ENCODE results near the gene NRL.

Gene NRL

GRCh38 chr14:24065408-24065807 lies 49.3 kb downstream of the NRL start:
- no peak for DNase-seq

GRCh38 chr14:24064856-24065255 lies 49.9 kb downstream of the NRL start:
- DNase-seq: no peak

GRCh38 chr14:24064091-24064795 lies 50.5 kb downstream of the NRL start:
- no peak for DNase-seq

- DNase-seq: no peak
Observed at GRCh38 chr14:24063263-24063836, 51.4 kb downstream of the NRL start.

- no peak for DNase-seq
Observed at GRCh38 chr14:24062216-24062980, 52.4 kb downstream of the NRL start.

GRCh38 chr14:24060984-24061913 lies 53.5 kb downstream of the NRL start:
- no peak for DNase-seq

GRCh38 chr14:24060443-24060842 lies 54.3 kb downstream of the NRL start:
- DNase-seq: no peak

- DNase-seq: no peak
Observed at GRCh38 chr14:24059841-24060388, 54.8 kb downstream of the NRL start.

- no peak for DNase-seq
Observed at GRCh38 chr14:24058951-24059475, 55.7 kb downstream of the NRL start.

GRCh38 chr14:24058260-24058950 lies 56.3 kb downstream of the NRL start:
- peak; percentile 53 to 82 for DNase-seq

GRCh38 chr14:24057867-24058259 lies 56.9 kb downstream of the NRL start:
- no peak for DNase-seq

- no peak for DNase-seq
Observed at GRCh38 chr14:24057271-24057670, 57.5 kb downstream of the NRL start.

GRCh38 chr14:24056800-24057184 lies 58.0 kb downstream of the NRL start:
- DNase-seq: no peak

- no peak for DNase-seq
Observed at GRCh38 chr14:24055971-24056799, 58.6 kb downstream of the NRL start.

- DNase-seq: no peak
Observed at GRCh38 chr14:24054646-24055045, 60.1 kb downstream of the NRL start.

- no peak for DNase-seq
Observed at GRCh38 chr14:24054324-24054641, 60.5 kb downstream of the NRL start.

GRCh38 chr14:24053548-24054323 lies 61.0 kb downstream of the NRL start:
- DNase-seq: no peak

GRCh38 chr14:24052656-24053547 lies 61.8 kb downstream of the NRL start:
- peak in 1 of 2 donors; percentile 36 for DNase-seq

Data from CD4-positive, alpha-beta T cell treated with Interferon alpha-2 for 1 hour (primary cell).